Cardiac fibroblast (primary cell): Measurements from ENCODE around the gene UPK1A.
A peak's percentile ranks its signal among the peaks of the same experiment; 100 is the strongest.

Experiments used
- DNase-seq, 2 donors: peaks; one replicate each; pipeline versions ENCODE4 v3.0.0 to v3.0.0-alpha.2; 2010; ENCODE audit warnings: low read depth in 2 of 2
- H3K4me3 ChIP-seq, 2 donors: replicated peaks in 1 of 2; 1 replicate in 1 of 2; 2 replicates in 1 of 2; pipeline ENCODE4 v1.5.1; 2011; ENCODE audit warnings: low read depth in 2 of 2, low read length in 2 of 2, mild to moderate bottlenecking in 2 of 2, moderate library complexity in 1 of 2
- CTCF ChIP-seq: IDR thresholded peaks from one replicate; pipeline ENCODE4 v1.5.1; 2011; ENCODE audit warnings: low read depth, mild to moderate bottlenecking, low read length, inconsistent platforms

UPK1A gene

GRCh38 chr19:35716801-35717664 lies 50.7 kb downstream of the UPK1A start:
- TF ChIP-seq CTCF = peak; percentile 79

GRCh38 chr19:35717665-35718344 lies 51.5 kb downstream of the UPK1A start, which contains the start of gene KMT2B:
Gene KMT2B (plus strand): TSS chr19:35718003. CDS start chr19:35718019, 16 bp downstream.
- H3K4me3 ChIP-seq = peak within 1 kb of the TSS; percentile 60 to 90
- TF ChIP-seq CTCF = no peak
- DNase-seq = peak in 1 of 2 donors; percentile 98

More at GRCh38 chr19:35716801-35717664, 50.7 kb downstream of the UPK1A start:
- peak; percentile 84 to 94 for DNase-seq
- peak overlapping the region; percentile 60 to 90 for H3K4me3 ChIP-seq

- peak overlapping the region; percentile 60 to 90 for H3K4me3 ChIP-seq
- DNase-seq = peak; percentile 16 to 29
- no peak for TF ChIP-seq CTCF
These were observed 52.2 kb downstream of the UPK1A start for GRCh38 chr19:35718345-35719041.

DNA sequence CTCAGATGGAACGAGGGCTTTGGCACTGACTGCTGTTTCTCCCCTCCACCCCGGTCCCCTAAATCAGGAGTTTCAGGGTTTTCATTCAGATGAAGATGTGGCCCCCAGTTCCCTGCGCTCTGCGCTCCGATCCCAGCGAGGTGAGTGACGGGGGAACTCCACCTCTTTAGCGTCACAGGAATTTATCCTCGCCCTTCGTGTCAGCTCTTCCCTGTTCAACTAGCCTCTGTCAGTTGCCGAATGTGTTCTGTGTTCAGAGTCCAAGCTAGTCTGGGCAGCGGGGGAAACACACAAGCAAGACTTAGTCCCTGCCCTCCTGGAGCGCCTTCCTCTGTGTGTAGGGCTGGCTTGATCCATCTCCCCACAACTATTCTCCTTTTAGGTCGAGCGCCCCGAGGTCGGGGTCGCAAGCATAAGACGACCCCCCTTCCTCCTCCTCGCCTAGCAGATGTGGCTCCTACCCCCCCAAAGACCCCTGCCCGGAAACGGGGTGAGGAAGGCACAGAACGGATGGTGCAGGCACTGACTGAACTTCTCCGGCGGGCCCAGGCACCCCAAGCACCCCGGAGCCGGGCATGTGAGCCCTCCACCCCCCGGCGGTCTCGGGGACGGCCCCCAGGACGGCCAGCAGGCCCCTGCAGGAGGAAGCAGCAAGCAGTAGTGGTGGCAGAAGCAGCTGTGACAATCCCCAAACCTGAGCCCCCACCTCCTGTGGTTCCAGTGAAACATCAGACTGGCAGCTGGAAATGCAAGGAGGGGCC lies 53.3 kb downstream of the UPK1A start:
- H3K4me3 ChIP-seq = peak overlapping the region; percentile 60 to 90
- no peak for TF ChIP-seq CTCF
- no peak for DNase-seq

GRCh38 chr19:35720163-35720524 lies 53.8 kb downstream of the UPK1A start:
- no peak for DNase-seq
- H3K4me3 ChIP-seq = no peak overlapping the region
- no peak for TF ChIP-seq CTCF

DNA sequence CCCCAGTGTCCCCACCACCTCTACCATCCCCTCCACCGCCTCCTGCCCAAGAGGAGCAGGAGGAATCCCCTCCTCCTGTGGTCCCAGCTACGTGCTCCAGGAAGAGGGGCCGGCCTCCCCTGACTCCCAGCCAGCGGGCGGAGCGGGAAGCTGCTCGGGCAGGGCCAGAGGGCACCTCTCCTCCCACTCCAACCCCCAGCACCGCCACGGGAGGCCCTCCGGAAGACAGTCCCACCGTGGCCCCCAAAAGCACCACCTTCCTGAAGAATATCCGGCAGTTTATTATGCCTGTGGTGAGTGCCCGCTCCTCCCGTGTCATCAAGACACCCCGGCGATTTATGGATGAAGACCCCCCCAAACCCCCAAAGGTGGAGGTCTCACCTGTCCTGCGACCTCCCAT lies 54.3 kb downstream of the UPK1A start:
- H3K4me3 ChIP-seq = no peak overlapping the region
- DNase-seq = no peak
- TF ChIP-seq CTCF = no peak
